ENCODE measurements around the gene BIRC7. TPM values are rescaled to one million over a fixed set of nuclear protein-coding genes. Genes with fewer than 3 reads are reported as not detected.

The BIRC7 gene
- total RNA-seq, 1 experiment from 2014 or later, result 0.96 TPM

DNA sequence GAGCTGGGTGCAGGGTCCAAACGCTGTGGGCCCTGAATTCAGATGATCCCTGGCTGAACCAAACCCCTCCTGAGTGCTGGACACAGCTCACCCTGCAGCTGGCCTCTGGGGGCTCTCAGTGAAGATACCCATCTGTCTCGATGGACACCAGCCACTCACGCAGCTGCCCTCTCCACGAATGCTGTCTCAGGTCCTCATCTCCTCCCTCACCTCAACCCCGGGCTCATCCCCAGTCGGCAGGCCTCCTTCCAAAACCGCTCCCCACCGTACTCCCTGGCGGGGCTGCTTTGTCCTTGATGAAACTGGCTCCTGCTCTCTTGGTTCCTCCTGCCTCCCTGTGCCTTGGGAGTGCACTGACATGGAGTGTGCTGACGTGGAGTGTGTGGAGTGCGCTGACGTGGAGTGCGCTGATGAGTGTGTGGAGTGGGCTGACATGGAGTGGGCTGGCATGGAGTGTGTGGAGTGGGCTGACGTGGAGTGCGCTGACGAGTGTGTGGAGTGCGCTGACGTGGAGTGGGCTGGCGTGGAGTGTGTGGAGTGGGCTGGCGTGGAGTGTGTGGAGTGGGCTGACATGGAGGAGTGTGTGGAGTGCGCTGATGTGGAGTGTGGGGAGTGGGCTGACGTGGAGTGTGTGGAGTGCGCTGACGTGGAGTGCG is 15.7 kb upstream of the BIRC7 start:
- Histone ChIP-seq H3K36me3 (ENCODE audit: control insufficient read depth in 1 of 2, insufficient read depth in 2 of 2, low read length in 2 of 2) (no peaks in the 10 kb centered on the region), H3K27ac (ENCODE audit: low read depth, low read length) (no peak overlapping the region; the same call in 1 of the 2 replicates), H4K20me1 (ENCODE audit: insufficient read depth) (no peaks in the 10 kb centered on the region), H2AFZ (ENCODE audit: low read depth, low read length, poor library complexity, severe bottlenecking) (no peak overlapping the region), H3K4me3 (replicated peaks in 1 of 2; ENCODE audit: low read depth in 1 of 2, low read length in 2 of 2) (no peak overlapping the region), H3K4me1 (ENCODE audit: control insufficient read depth in 1 of 2, insufficient read depth in 2 of 2, low read length in 2 of 2) (peaks cover 19 to 31% of the 10 kb centered on the region in 2 experiments), H3K9me2 (ENCODE audit: insufficient read depth) (no peaks in the 10 kb centered on the region), H3K9ac (ENCODE audit: low read length) (no peak overlapping the region), H3K79me2 (ENCODE audit: insufficient read depth, low read length) (peaks cover 8% of the 10 kb centered on the region), H3K9me3 (ENCODE audit: control insufficient read depth in 1 of 2, insufficient read depth in 1 of 2, low read depth in 1 of 2, low read length in 2 of 2) (no peaks in the 10 kb centered on the region), H3K27me3 (ENCODE audit: insufficient read depth, low read length) (no peaks in the 10 kb centered on the region), H3K4me2 (ENCODE audit: low read length) (no peak overlapping the region)
- POLR2A ChIA-PET, result interaction anchor here (1.3 kb wide), 1 partner anchor 15 kb away, joined by 3 read pairs; no protein-coding TSS in a partner anchor
- no peak for TF ChIP-seq CBX3 (IDR thresholded peaks at IDR 0.05; ENCODE audit: low read depth)
- TF ChIP-seq POLR2AphosphoS5 (IDR thresholded peaks at IDR 0.05; ENCODE audit: low read depth, low read length), result no peak
- no peak for TF ChIP-seq SP1 (IDR thresholded peaks at IDR 0.05; ENCODE audit: low read depth)
- no peak for TF ChIP-seq EZH2phosphoT487 (IDR thresholded peaks at IDR 0.05; ENCODE audit: borderline replicate concordance)
- no peak for TF ChIP-seq CEBPB (IDR thresholded peaks at IDR 0.05; ENCODE audit: low read depth)
- TF ChIP-seq RAD21 (IDR thresholded peaks at IDR 0.05; ENCODE audit: low read depth), result no peak
- no peak for TF ChIP-seq EZH2 (IDR thresholded peaks at IDR 0.05)
- TF ChIP-seq ELF1 (IDR thresholded peaks at IDR 0.05; ENCODE audit: borderline replicate concordance, low read depth), result no peak
- no peak for TF ChIP-seq EGR1 (IDR thresholded peaks at IDR 0.05; ENCODE audit: low read depth)
- no peak for TF ChIP-seq FOSL1 (IDR thresholded peaks at IDR 0.05; ENCODE audit: low read depth)
- TF ChIP-seq, protein P1, sequence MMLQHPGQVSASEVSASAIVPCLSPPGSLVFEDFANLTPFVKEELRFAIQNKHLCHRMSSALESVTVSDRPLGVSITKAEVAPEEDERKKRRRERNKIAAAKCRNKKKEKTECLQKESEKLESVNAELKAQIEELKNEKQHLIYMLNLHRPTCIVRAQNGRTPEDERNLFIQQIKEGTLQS (IDR thresholded peaks at IDR 0.05), result no peak
- TF ChIP-seq, protein P2, sequence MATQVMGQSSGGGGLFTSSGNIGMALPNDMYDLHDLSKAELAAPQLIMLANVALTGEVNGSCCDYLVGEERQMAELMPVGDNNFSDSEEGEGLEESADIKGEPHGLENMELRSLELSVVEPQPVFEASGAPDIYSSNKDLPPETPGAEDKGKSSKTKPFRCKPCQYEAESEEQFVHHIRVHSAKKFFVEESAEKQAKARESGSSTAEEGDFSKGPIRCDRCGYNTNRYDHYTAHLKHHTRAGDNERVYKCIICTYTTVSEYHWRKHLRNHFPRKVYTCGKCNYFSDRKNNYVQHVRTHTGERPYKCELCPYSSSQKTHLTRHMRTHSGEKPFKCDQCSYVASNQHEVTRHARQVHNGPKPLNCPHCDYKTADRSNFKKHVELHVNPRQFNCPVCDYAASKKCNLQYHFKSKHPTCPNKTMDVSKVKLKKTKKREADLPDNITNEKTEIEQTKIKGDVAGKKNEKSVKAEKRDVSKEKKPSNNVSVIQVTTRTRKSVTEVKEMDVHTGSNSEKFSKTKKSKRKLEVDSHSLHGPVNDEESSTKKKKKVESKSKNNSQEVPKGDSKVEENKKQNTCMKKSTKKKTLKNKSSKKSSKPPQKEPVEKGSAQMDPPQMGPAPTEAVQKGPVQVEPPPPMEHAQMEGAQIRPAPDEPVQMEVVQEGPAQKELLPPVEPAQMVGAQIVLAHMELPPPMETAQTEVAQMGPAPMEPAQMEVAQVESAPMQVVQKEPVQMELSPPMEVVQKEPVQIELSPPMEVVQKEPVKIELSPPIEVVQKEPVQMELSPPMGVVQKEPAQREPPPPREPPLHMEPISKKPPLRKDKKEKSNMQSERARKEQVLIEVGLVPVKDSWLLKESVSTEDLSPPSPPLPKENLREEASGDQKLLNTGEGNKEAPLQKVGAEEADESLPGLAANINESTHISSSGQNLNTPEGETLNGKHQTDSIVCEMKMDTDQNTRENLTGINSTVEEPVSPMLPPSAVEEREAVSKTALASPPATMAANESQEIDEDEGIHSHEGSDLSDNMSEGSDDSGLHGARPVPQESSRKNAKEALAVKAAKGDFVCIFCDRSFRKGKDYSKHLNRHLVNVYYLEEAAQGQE (IDR thresholded peaks at IDR 0.05; ENCODE audit: low read depth), result no peak
- no peak for TF ChIP-seq TCF7L2 (IDR thresholded peaks at IDR 0.05; ENCODE audit: borderline replicate concordance, extremely low read depth, insufficient read depth, insufficient read length)
- TF ChIP-seq POLR2A (IDR thresholded peaks at IDR 0.05; ENCODE audit: borderline replicate concordance, extremely low read depth, insufficient read depth, insufficient read length), result no peak
- TF ChIP-seq YY1 (IDR thresholded peaks at IDR 0.05; ENCODE audit: extremely low read depth, insufficient replicate concordance, low read depth, low read length), result no peak
- no peak for TF ChIP-seq ZFX (IDR thresholded peaks at IDR 0.05)
- TF ChIP-seq SIN3A (IDR thresholded peaks at IDR 0.05; ENCODE audit: low read depth), result no peak
- TF ChIP-seq, protein P3, sequence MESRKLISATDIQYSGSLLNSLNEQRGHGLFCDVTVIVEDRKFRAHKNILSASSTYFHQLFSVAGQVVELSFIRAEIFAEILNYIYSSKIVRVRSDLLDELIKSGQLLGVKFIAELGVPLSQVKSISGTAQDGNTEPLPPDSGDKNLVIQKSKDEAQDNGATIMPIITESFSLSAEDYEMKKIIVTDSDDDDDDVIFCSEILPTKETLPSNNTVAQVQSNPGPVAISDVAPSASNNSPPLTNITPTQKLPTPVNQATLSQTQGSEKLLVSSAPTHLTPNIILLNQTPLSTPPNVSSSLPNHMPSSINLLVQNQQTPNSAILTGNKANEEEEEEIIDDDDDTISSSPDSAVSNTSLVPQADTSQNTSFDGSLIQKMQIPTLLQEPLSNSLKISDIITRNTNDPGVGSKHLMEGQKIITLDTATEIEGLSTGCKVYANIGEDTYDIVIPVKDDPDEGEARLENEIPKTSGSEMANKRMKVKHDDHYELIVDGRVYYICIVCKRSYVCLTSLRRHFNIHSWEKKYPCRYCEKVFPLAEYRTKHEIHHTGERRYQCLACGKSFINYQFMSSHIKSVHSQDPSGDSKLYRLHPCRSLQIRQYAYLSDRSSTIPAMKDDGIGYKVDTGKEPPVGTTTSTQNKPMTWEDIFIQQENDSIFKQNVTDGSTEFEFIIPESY (IDR thresholded peaks at IDR 0.05; ENCODE audit: extremely low read depth, insufficient replicate concordance, low read length), result no peak
- CTCF ChIA-PET, result no interaction called here
- no TSS peak for BruUV-seq (replicated peaks)
- DNase-seq (ENCODE audit: low read depth, low spot score) (no peak), ATAC-seq (no peak)
- intact Hi-C loops (cut with micrococcal nuclease), result no loop called here
- RAD21 ChIA-PET (ENCODE audit: low non-redundant PET in 1 of 2, low total read pairs in 2 of 2, uncharacterized antibody in 2 of 2, unreplicated experiment in 2 of 2), result no interaction called here
